Ovary (tissue), 3 donors: ENCODE data around the gene CPLANE2.

ENCODE experiments used
- EP300 ChIP-seq: sonication (generic); formaldehyde crosslinking; IDR thresholded peaks from one replicate; pipeline ENCODE4 v1.6.1; 2017; ENCODE audit warnings: antibody characterized with exemption
- POLR2A ChIP-seq: fragments of 450-650 bp; IDR thresholded peaks from one replicate; pipeline ENCODE4 v1.6.1; 2017; ENCODE audit warnings: antibody characterized with exemption, mild to moderate bottlenecking, moderate library complexity
- TF ChIP-seq, protein P1 (sequence below), 3 donors: fragments of 450-650 bp in 2 of 3; fragments of 200-600 bp in 1 of 3; IDR thresholded peaks; one replicate each; pipeline versions ENCODE4 v1.5.1 to v1.8.0; 2016 to 2022; ENCODE audit warnings: antibody characterized with exemption in 3 of 3, mild to moderate bottlenecking in 1 of 3
- donor health status: DM: no; HTN: no; CAD: no.

DNA sequence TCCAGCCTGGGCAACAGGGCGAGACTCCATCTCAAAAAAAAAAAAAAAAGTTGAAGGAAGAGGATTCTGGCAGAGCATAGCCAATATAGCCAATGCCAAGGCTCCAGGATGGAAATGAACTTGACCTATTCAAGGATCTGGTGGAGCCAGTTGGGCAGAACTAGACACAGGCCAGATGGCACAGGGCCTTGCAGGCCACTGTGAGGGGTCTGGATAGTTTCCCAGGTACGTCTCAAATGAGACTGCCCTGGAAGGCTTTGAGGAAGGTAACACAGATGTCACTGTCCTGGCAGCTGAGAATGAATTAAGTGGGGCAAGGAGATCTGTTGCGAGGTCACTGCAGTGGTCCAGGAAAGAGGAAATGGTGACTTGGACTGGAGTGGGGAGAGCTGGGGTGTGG, 12.5 kb downstream of the CPLANE2 start:
- TF ChIP-seq, protein P1, sequence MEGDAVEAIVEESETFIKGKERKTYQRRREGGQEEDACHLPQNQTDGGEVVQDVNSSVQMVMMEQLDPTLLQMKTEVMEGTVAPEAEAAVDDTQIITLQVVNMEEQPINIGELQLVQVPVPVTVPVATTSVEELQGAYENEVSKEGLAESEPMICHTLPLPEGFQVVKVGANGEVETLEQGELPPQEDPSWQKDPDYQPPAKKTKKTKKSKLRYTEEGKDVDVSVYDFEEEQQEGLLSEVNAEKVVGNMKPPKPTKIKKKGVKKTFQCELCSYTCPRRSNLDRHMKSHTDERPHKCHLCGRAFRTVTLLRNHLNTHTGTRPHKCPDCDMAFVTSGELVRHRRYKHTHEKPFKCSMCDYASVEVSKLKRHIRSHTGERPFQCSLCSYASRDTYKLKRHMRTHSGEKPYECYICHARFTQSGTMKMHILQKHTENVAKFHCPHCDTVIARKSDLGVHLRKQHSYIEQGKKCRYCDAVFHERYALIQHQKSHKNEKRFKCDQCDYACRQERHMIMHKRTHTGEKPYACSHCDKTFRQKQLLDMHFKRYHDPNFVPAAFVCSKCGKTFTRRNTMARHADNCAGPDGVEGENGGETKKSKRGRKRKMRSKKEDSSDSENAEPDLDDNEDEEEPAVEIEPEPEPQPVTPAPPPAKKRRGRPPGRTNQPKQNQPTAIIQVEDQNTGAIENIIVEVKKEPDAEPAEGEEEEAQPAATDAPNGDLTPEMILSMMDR (IDR thresholded peaks at IDR 0.05): no peak
- TF ChIP-seq POLR2A (no peak), EP300 (no peak)
